ENCODE results near the gene TMEM174. TPM values are rescaled to one million over a fixed set of nuclear protein-coding genes. Genes with fewer than 3 reads are reported as not detected.

Gene TMEM174
- not detected for total RNA-seq

GRCh38 chr5:73172951-73173350, at the start of gene TMEM174:
TMEM174 (plus strand) TSS chr5:73173193; CDS start chr5:73173244, 51 bp downstream.

Other genes starting within 250 kb of the TMEM174 start
- 47.1 TPM for gene FCHO2, start 217.2 kb upstream of the TMEM174 start, total RNA-seq
- gene TMEM171, start 52.6 kb upstream of the TMEM174 start, total RNA-seq: 1.6 TPM